Activated T-cell treated with anti-CD3 and anti-CD28 coated beads, Interleukin-2, amount 50 U/mL, for 48 hours (primary cell): ENCODE results near the gene C4orf46.
A peak's percentile ranks its signal among the peaks of the same experiment; 100 is the strongest.
"Not testable (repeated sequence)": the region's sequence is repeated elsewhere in the genome, so short reads cannot be mapped to it uniquely, and the experiment has no call there.

ENCODE experiments used
- DNase-seq, 2 experiments: peaks; one replicate each; pipeline ENCODE4 v3.0.0-alpha.2; 2020

The C4orf46 gene

DNA sequence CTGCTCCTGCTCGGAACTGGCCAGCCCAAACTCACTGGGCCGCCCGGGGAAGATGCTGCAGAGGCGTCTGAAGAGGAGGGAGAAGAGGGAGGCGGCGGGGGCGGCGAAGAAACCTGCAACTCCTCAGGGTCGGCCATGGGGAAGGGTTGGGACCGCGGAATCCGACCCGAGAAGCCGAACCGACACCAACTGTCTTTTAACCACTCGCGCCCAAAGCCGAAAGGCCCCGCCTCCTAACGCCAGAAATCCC is at the start of gene C4orf46:
Gene C4orf46 (minus strand): TSS at position 223 of the 250 bp plus-strand sequence. CDS start 86 bp downstream, at position 137.
- DNase-seq: no peak

DNA sequence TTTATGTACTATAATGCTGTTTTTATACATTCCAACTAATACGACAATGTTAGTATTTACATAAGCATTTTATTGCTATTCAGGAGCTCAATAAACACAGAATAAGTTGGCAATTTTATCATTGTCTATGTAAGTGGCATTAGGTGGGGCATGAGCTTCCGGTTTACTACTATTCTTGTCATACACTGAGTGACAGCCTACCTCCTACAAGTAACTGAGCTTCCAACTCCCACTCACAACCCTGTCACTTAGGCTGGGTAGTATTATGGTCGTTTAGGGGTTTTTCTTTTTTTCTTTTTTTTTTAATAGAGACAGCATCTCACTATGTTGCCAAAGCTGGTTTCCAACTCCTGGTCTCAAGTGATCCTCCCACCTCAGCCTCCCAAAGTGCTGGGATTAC is 44.1 kb upstream of the C4orf46 start:
- no peak for DNase-seq

DNA sequence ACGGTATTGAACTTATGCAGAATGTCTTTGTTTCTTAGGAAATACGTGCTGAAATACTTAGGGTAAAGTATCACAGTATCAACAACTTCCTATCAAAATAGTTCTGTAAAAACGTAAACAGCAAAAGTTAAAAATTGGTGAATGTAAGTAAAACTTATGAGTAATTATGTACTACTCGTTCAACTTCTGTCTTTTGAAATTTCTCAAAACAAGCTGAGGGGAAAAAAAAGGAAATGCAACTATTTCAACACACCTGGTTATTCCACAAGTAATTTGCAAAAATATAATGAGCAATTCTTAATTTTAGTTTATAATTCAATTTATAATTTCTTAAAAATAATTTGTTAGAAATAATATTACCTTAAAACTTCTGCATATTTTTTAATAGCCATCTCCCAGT is 43.2 kb upstream of the C4orf46 start:
- DNase-seq: no peak

DNA sequence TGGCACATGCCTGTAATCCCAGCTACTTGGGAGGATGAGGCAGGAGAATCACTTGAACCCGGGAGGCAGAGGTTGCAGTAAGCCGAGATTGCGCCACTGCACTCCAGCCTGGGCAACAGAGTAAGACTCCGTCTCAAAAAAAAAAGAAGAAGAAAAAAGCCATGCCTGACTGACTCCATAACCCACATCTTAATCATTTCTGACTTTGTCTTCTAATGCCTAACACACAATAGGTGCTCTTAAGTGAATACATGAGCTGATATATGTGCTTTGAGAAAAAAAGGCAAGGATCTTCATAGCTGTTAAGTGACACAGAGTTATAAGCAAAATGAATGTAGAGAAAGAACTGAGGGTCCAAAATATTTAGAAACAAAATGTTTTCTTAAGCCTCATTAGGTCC is 40.9 kb upstream of the C4orf46 start:
- DNase-seq: not testable (repeated sequence)

DNA sequence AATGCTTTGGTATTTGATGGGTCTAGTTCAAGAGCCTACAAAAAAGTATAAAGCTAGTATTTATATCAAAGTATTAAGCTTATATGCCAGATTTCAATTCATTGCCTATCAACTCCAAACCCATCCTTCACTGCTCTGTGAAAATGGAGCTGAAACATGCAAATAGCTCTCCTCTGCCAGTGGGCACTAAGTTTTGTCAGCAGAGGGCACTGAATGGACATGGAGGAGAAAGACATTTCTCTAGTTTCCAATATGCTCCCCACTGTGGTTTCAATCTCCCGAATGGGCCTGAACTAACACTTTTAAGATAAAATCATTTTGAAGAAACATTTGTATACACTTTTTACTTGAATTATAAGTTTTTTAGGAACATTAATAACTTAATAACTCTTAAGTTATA is 39.1 kb upstream of the C4orf46 start:
- no peak for DNase-seq

DNA sequence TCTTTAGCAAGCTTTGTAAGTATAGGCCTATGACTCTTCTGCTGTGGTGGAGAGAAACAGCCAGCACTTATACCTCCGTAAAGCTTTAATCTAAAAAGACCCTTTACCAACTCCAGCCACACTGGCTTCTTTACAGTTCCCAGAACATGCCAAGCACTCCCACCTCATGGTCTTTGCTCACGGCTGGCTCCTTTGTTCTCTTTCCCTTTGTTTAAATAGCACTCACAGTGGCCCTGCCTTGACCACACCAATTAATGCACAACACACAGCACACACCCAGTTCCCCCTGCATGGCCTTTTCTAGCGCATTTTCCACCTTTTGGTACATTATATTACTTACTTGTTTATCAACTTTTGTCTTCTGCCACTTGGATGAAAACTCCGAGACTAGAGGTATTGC is 32.6 kb upstream of the C4orf46 start:
- no peak for DNase-seq

GRCh38 chr4:158688813-158689212 is 17.1 kb upstream of the C4orf46 start:
- no peak for DNase-seq

DNA sequence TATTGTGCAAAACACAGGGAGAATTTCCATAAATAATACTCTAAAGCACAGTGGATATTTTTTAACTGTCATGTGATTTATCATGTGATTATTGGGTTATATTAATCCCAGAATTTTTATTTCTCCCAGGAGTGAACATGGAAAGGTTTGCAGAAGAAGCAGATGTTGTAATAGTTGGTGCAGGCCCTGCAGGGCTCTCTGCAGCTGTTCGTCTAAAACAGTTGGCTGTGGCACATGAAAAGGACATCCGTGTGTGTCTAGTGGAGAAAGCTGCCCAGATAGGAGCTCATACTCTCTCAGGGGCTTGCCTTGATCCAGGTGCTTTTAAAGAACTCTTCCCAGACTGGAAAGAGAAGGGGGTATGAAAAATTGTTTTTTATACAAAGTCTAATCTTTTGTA is 10.4 kb upstream of the C4orf46 start:
- no peak for DNase-seq

DNA sequence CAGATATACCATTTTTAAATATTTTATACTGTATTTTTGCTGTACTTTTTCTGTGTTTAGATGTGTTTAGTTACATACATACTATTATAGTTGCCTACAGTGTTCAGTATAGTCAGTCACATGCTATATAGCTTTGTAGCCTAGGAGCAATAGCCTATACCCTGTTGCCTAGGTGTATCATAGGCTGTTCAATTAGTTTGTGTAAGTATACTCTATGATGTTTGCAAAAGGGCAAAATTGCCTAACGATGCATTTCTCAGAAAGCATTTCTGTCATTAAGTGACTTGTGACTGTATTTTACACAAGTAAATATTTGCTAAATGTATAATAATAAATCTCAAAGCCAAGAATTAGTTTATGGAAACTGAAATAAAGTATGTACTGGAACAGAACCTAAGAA is 9.9 kb upstream of the C4orf46 start:
- no peak for DNase-seq

DNA sequence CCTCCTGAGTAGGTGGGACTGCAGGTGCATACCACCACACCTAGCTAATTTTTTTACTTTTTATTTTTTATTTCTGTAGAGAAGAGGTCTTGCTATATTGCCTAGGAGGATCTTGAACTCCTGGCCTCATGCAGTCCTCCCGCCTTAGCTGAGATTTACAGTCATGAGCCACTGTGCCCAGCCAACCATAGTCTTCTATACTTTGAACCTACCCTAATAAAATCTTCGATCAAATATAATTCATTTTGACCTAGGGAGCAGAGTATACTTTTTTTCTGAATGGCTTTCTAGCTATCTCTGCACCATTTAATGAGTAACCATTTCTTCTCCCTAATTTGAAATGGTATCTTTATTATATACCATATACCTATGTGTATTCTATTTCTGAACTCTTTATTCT is 7.1 kb upstream of the C4orf46 start:
- no peak for DNase-seq

DNA sequence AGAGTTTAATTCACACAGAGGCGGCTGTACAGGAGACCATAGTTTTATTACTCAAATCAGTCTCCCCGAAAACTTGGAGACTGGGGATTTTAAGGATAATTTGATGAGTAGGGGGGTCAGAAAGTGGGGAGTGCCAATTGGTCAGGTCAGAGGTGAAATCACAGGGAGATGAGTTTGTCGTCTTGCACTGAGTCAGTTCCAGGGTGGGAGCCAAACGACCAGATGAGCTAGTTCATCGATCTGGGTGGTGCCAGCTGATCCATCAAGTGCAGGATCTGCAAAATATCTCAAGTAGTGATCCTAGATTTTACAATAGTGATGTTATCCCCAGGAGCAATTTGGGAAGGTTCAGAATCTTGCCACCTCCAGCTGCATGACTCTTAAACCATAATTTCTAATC is 4.4 kb upstream of the C4orf46 start:
- no peak for DNase-seq

DNA sequence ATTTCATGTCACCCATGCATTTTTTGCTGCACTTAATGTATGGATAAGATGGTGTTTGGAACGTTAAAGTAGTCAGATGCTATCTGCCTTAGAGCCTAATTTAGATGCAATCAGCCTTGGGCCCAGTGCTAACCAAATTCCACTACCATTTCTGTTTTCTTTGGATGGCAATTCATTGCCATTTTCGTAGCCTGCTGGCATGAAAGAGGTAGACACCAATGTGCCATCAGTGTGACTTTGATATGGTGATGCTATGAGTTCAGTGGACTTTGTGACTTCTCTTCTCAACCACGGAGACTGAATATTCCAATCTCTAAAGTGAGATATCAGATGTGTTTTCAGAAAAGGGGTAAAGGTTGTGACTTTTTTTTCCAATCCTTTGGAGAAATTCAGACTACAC is 1.9 kb upstream of the C4orf46 start:
- DNase-seq: no peak

GRCh38 chr4:158671915-158672806 is 474 bp upstream of the C4orf46 start, which contains the start of gene ETFDH:
Gene ETFDH, plus strand, starts transcription at chr4:158672296. Its CDS starts 161 bp downstream, at chr4:158672457.
- DNase-seq: peak; percentile 98

DNA sequence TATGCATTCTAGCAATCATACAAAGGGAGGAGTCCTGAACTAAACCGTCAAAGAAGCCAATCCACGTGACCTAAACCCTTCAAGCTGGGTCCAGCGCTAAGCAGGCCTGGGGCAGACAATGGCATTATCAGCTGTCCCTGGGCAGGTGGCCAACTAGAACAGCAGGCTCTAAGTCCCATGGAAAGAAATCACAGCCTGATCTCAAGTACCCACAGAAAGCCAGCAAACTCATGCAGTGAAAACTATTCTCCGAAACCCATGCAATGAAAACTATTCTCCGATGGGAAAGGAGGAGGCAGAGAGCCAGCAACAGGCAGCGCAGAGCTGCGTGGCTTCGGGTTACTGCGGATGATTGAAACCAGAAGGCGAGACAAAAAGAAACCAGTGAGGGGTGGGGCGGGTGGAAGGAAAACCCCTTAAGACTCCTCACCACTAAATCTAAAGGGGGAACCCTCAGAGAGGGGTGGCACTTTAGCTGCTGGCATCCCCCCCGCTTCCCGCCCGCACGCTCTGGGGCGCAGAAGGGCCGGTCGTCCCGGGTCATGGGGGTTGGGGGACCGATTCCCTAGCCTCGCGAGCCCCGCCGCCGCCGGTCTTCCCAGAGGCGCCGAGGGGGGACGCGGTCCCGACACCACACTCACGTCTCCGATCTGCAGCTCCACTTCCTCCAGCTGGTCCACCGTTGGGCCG is 567 bp downstream of the C4orf46 start:
- peak; percentile 77 for DNase-seq

DNA sequence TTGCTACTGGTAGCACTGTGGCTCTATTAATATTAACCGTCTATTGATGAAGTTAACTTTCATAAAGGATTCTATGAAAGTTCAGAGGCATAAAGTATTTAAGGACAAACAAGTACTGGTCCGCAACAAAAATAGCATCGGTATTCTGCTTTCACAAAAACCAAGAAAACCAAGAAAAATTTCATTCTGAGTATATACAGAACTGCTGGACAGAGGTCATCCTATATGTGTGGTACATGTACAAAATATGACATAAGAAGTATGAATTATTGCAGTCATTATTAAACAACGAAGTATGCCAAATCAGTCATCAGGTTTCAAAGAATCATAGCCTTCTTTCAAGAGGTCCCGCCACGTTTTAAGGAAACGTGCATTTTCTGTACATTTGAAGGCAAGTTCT is 2.4 kb downstream of the C4orf46 start:
- no peak for DNase-seq

DNA sequence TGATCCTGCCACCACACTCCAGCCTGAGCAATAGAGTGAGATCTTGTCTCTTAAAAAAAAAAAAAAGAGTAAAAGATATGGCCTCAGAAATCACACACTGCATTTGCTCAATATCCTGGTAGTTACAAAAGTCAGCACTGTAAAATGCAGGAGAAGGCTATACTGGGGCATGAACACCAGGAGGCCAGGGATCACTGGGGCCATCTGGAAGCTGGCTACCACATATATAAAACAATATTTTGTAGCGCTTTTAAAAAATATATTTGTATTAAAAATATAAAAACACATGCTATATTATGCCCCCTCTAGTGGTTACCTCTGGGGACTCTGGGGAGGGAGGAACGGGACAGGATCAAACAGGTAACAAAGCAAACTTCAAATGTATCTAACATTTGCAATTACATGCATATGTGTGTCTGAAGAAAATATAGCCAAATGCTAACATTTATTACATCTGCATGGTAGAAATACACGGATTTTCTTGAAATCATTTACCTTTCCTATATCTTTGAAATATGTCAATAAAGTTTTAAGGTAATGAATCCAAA is 4.0 kb downstream of the C4orf46 start:
- no peak for DNase-seq

- DNase-seq: no peak
These were observed 4.8 kb downstream of the C4orf46 start for GRCh38 chr4:158666892-158667291.

GRCh38 chr4:158664806-158665205 is 6.9 kb downstream of the C4orf46 start:
- no peak for DNase-seq

DNA sequence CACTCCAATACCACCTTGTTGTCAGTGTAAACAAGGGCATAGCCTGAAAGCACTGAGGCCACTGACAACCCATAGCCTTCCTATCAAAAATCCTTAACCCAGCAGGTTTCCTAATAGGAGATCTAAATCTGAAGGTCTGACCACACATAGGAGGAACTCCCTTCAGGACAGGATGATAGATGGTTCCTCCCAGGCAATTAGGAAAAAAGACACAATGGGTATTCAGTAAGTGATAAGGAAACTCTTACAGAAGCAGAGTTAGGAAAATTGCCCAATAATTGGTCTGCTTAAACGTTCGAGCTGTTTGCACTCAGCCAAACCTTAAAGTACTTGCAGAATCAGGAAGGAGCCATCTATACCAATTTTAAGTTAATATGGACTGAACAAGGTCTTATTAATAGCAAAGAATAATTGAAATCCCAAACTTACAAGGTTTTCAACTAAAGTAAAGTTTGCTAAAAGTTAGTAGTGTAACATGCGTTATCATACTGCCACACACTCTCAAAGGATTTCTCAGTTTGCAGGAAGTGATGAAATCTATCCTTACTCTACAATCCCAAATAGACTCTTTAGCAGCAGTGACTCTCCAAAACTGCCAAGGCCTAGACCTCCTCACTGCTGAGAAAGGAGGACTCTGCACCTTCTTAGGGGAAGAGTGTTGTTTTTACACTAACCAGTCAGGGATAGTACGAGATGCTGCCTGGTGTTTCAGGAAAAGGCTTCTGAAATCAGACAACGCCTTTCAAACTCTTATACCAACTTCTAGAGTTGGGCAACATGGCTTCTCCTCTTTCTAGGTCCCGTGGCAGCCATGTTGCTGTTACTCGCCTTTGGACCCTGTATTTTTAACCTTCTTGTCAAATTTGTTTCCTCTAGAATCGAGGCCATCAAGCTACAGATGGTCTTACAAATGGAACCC is 7.7 kb downstream of the C4orf46 start:
- not testable (repeated sequence) for DNase-seq

DNA sequence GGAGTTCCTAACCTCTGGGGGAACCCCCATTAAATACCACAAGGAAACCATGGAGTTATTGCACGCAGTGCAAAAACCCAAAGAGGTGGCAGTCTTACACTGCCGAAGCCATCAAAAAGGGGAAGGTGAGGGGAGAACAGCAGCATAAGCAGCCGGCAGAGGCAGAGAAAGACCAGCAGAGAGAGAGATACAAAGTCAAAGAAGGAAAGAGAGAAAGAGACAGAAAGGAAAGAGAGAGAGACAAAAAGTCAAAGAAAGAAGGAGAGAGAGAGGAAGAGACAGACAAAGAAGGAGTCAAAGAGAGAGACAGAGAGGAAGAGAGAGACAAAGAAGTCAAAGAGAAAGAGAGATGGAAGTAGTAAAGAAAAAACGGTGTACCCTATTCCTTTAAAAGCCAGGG is 8.4 kb downstream of the C4orf46 start:
- DNase-seq: not testable (repeated sequence)

GRCh38 chr4:158657291-158657690 is 14.4 kb downstream of the C4orf46 start:
- no peak for DNase-seq

- DNase-seq: no peak
These were observed 15.2 kb downstream of the C4orf46 start for GRCh38 chr4:158656439-158656838.

GRCh38 chr4:158652920-158653319 is 18.8 kb downstream of the C4orf46 start:
- no peak for DNase-seq
